Vagina (tissue), 2 donors: ENCODE measurements around the gene OR14A16. TPM values are rescaled to one million over a fixed set of nuclear protein-coding genes. Genes with fewer than 3 reads are reported as not detected.

Experiments
- DNase-seq, 2 donors: peaks; one replicate each; pipeline ENCODE4 v3.0.0-alpha.2; 2017; ENCODE audit errors: extremely low spot score in 2 of 2
- H3K27ac ChIP-seq: fragments of 200-600 bp; sonication (generic); one replicate; pipeline ENCODE4 v1.5.1; 2019
- H3K27me3 ChIP-seq: fragments of 200-600 bp; sonication (generic); one replicate; pipeline ENCODE4 v1.5.1; 2019
- H3K36me3 ChIP-seq, 2 donors: fragments of 200-600 bp; sonication (generic); one replicate each; pipeline ENCODE4 v1.5.1; 2017 to 2019
- H3K4me1 ChIP-seq: fragments of 200-600 bp; sonication (generic); one replicate; pipeline ENCODE4 v1.5.1; 2019
- H3K4me3 ChIP-seq, 2 donors: fragments of 200-600 bp; sonication (generic); 1 replicate in 1 of 2; 2 replicates in 1 of 2; pipeline ENCODE4 v1.5.1; 2016 to 2019
- H3K9me3 ChIP-seq: fragments of 200-600 bp; sonication (generic); one replicate; pipeline ENCODE4 v1.5.1; 2019
- CTCF ChIP-seq, 3 experiments: fragments of 450-650 bp in 2 of 3; fragments of 200-600 bp in 1 of 3; sonication (generic) in 1 of 3; IDR thresholded peaks; one replicate each; pipeline ENCODE4 v1.5.1; 2017 to 2019; ENCODE audit warnings: antibody characterized with exemption in 3 of 3, mild to moderate bottlenecking in 2 of 3, moderate library complexity in 2 of 3
- POLR2A ChIP-seq, 2 donors: fragments of 450-650 bp; IDR thresholded peaks; one replicate each; pipeline ENCODE4 v1.6.1; 2017; ENCODE audit warnings: antibody characterized with exemption in 2 of 2, mild to moderate bottlenecking in 2 of 2, moderate library complexity in 2 of 2
- POLR2AphosphoS5 ChIP-seq, 2 donors: sonication (generic); formaldehyde crosslinking; IDR thresholded peaks; one replicate each; pipeline ENCODE4 v1.9.0; 2017; ENCODE audit warnings: antibody characterized with exemption in 2 of 2, mild to moderate bottlenecking in 2 of 2, low read depth in 1 of 2; ENCODE audit not compliant: insufficient read depth in 1 of 2
- intact Hi-C: fragments of 100-400 bp; cut with DNase I; formaldehyde crosslinking; loops from one replicate; pipeline ENCODE4 v1.15.1; 2023
- total RNA-seq: library from RNA; depleted of rRNA; stranded (reverse); fragments of >200 nt; gene quantifications from one replicate; pipeline ENCODE4 v1.2.3, GENCODE V29; 2016

The OR14A16 gene
- total RNA-seq, 1 donor from 2014 or later = not detected

- intact Hi-C loops = no loop called here
- H3K27ac ChIP-seq = no peak overlapping the region
- no peak for DNase-seq
- no peaks in the 10 kb centered on the region for H3K36me3 ChIP-seq
- TF ChIP-seq POLR2A (IDR thresholded peaks at IDR 0.05) = no peak
- TF ChIP-seq CTCF (IDR thresholded peaks at IDR 0.05) = no peak
- TF ChIP-seq POLR2AphosphoS5 (IDR thresholded peaks at IDR 0.05; ENCODE audit: insufficient read depth in 1 of 2, low read depth in 1 of 2) = no peak
- no peak overlapping the region for H3K4me3 ChIP-seq
- no peaks in the 10 kb centered on the region for H3K27me3 ChIP-seq
- H3K4me1 ChIP-seq = no peaks in the 10 kb centered on the region
- H3K9me3 ChIP-seq = no peaks in the 10 kb centered on the region
Measured at GRCh38 chr1:247848346-247848745, 24.4 kb upstream of the OR14A16 start.

GRCh38 chr1:247845693-247846017, 21.7 kb upstream of the OR14A16 start:
- intact Hi-C loops = no loop called here
- no peak for TF ChIP-seq CTCF (IDR thresholded peaks at IDR 0.05)
- no peak for TF ChIP-seq POLR2AphosphoS5 (IDR thresholded peaks at IDR 0.05; ENCODE audit: insufficient read depth in 1 of 2, low read depth in 1 of 2)
- TF ChIP-seq POLR2A (IDR thresholded peaks at IDR 0.05) = no peak

GRCh38 chr1:247845011-247845692, 21.2 kb upstream of the OR14A16 start:
- Histone ChIP-seq H3K4me1 (no peaks in the 10 kb centered on the region), H3K27ac (no peak overlapping the region), H3K4me3 (no peak overlapping the region), H3K27me3 (no peaks in the 10 kb centered on the region), H3K9me3 (no peaks in the 10 kb centered on the region), H3K36me3 (no peaks in the 10 kb centered on the region)
- DNase-seq = no peak
- TF ChIP-seq POLR2A (IDR thresholded peaks at IDR 0.05) = no peak
- TF ChIP-seq POLR2AphosphoS5 (IDR thresholded peaks at IDR 0.05; ENCODE audit: insufficient read depth in 1 of 2, low read depth in 1 of 2) = no peak
- no peak for TF ChIP-seq CTCF (IDR thresholded peaks at IDR 0.05)
- intact Hi-C loops = no loop called here

More at GRCh38 chr1:247845693-247846017, 21.7 kb upstream of the OR14A16 start:
- Histone ChIP-seq H3K27me3 (no peaks in the 10 kb centered on the region), H3K27ac (no peak overlapping the region), H3K4me1 (no peaks in the 10 kb centered on the region), H3K36me3 (no peaks in the 10 kb centered on the region), H3K9me3 (no peaks in the 10 kb centered on the region), H3K4me3 (no peak overlapping the region)
- no peak for DNase-seq

- H3K4me3 ChIP-seq = no peak overlapping the region
- intact Hi-C loops = no loop called here
- TF ChIP-seq POLR2AphosphoS5 (IDR thresholded peaks at IDR 0.05; ENCODE audit: insufficient read depth in 1 of 2, low read depth in 1 of 2) (no peak), CTCF (IDR thresholded peaks at IDR 0.05) (no peak), POLR2A (IDR thresholded peaks at IDR 0.05) (no peak)
- no peak overlapping the region for H3K27ac ChIP-seq
- no peaks in the 10 kb centered on the region for H3K27me3 ChIP-seq
- DNase-seq = no peak
- no peaks in the 10 kb centered on the region for H3K36me3 ChIP-seq
- H3K4me1 ChIP-seq = no peaks in the 10 kb centered on the region
- H3K9me3 ChIP-seq = no peaks in the 10 kb centered on the region
Measured at GRCh38 chr1:247843411-247843810, 19.5 kb upstream of the OR14A16 start.

- intact Hi-C loops = no loop called here
- Histone ChIP-seq H3K4me3 (no peak within 1 kb of the TSS), H3K27me3 (no peaks in the 10 kb centered on the region), H3K4me1 (no peaks in the 10 kb centered on the region), H3K36me3 (no peaks in the 10 kb centered on the region), H3K9me3 (no peaks in the 10 kb centered on the region), H3K27ac (no peak within 1 kb of the TSS)
- TF ChIP-seq CTCF (IDR thresholded peaks at IDR 0.05) (no peak), POLR2AphosphoS5 (IDR thresholded peaks at IDR 0.05; ENCODE audit: insufficient read depth in 1 of 2, low read depth in 1 of 2) (no peak), POLR2A (IDR thresholded peaks at IDR 0.05) (no peak)
- no peak for DNase-seq
Measured at GRCh38 chr1:247841796-247842195, 17.9 kb upstream of the OR14A16 start, which contains the start of gene OR11L1. OR11L1 (minus strand) TSS chr1:247841896; CDS start chr1:247841896, 0 bp downstream.
